NCI-H2081 treated with DMSO at 0.1 percent for 48 hours (cell line): ENCODE results near the gene POMT2.
"Not testable (repeated sequence)": the region's sequence is repeated elsewhere in the genome, so short reads cannot be mapped to it uniquely, and the experiment has no call there.

ENCODE experiments used
- DNase-seq: peaks from one replicate; lab custom pipeline; 2025; lab: John Stamatoyannopoulos, UW

The POMT2 gene, protein sequence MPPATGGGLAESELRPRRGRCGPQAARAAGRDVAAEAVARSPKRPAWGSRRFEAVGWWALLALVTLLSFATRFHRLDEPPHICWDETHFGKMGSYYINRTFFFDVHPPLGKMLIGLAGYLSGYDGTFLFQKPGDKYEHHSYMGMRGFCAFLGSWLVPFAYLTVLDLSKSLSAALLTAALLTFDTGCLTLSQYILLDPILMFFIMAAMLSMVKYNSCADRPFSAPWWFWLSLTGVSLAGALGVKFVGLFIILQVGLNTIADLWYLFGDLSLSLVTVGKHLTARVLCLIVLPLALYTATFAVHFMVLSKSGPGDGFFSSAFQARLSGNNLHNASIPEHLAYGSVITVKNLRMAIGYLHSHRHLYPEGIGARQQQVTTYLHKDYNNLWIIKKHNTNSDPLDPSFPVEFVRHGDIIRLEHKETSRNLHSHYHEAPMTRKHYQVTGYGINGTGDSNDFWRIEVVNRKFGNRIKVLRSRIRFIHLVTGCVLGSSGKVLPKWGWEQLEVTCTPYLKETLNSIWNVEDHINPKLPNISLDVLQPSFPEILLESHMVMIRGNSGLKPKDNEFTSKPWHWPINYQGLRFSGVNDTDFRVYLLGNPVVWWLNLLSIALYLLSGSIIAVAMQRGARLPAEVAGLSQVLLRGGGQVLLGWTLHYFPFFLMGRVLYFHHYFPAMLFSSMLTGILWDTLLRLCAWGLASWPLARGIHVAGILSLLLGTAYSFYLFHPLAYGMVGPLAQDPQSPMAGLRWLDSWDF

DNA sequence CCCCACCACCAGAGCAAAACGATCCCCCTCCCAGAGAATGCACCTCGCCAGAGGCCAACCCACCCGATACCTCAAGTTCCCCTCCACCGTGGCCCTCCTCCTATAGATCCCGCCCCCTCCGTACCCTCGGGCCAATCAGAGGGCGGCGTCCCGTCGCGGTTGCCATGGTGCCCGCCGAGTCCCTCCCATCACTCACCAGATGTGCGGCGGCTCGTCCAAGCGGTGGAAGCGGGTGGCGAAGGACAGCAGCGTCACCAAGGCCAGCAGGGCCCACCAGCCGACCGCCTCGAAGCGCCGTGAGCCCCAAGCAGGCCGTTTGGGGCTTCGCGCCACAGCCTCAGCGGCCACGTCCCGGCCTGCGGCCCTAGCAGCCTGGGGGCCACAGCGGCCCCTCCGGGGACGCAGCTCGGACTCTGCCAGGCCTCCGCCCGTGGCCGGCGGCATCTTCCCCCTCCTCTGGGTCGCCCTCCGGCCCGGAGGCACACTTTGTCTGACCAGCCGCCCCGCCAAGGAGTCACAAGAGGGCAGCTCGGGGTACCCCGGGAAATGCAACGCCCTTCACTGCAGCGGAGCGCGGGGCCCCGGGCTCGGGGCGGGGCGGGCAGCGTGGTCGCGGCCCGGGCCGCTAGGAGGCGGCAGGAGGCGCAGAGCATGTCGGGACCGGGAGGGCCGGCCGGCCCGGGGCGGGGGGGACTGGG lies at the start of gene POMT2:
Gene POMT2, minus strand, starts transcription at position 646 of the 698 bp plus-strand sequence. Its CDS starts 202 bp downstream, at position 444.
- DNase-seq = peak; percentile 59

DNA sequence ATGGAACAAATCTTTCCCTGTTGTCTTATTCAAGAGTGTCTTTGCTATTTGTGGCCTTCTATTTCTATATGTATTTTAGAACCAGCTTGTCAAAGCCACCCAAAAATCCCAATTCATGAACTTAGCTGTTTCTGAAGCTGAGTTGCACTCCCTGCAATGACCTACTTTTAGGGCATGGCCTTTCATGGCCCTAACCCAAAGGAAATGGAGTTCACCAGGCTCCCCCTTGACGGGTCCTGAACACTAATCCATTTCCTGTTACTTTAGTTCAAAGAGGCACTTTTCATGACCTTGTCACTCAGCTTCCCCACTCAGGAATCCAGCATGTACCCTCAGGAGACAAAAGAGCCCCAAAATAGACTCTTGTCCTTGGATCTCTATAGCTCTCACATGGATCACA lies 48.6 kb upstream of the POMT2 start:
- DNase-seq = no peak

DNA sequence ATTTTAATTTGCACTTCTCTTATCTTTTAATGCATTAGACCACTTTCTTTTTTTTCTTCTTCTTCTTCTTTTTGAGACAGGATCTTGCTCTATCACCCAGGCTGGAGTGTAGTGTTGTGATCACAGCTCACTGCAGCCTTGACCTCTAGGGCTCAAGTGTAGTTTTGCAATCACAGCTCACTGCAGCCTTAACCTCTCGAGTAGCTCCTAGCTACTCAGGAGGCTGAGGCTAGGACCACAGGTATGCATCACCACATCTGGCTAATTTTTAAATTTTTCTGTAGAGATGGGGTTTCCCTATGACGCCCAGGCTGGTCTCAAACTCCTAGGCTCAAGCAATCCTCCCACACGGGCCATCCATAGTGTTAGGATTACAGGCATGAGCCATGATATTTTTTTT lies 43.5 kb upstream of the POMT2 start:
- DNase-seq = no peak

DNA sequence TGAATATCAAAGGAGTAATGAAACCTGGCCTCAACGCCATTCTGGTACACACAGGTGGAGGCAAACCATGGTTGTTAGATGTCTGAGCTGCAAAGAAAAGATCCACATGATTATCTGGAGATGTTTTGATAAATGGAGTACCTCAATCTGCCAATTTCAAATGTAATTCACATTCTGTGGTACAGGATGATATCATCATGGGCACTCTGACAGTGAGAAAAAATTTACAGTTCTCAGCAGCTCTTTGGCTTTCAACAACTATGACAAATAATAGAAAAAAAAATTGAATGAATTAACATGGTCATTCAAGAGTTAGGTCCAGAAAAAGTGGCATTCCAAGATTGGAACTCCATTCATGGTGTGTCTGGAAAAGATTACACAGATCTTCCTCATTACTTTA lies 38.9 kb upstream of the POMT2 start:
- DNase-seq = no peak

DNA sequence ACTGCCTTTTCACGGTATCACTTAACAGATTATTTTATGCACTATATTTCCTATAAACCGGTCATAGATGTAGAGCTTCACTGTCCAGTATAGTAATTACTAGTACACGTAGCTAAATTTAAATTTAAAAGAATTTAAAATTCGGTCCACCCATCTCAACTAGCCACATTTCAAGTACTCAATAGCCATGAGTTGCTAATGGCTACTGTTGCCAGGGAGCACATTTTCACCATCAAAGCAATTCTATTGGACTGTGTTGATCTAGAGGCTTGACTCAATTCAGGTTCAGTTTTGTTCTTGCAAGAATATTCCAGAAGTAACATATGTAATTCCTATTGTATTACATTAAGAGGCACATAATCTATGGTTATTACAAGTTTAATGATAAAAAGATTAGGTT lies 36.2 kb upstream of the POMT2 start:
- no peak for DNase-seq

DNA sequence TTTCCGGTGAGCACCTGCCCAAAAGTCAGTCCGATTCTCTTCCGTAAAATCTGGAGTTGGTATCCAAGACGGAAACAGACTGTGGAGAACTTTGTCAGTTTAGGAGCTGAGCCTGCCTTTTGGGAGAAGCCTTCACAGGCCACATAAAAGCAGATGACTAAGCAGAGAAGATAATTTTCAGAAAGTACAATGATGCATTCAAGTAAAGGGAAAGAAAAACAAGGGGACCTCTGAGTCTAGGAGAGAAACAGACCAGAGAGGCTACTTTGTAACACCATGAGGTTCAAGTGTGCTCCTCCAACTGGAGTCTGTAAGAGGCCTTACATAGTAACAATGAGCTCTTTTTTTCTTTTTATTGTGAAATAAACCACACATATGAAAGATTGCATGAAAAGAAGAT lies 35.1 kb upstream of the POMT2 start:
- DNase-seq = no peak

DNA sequence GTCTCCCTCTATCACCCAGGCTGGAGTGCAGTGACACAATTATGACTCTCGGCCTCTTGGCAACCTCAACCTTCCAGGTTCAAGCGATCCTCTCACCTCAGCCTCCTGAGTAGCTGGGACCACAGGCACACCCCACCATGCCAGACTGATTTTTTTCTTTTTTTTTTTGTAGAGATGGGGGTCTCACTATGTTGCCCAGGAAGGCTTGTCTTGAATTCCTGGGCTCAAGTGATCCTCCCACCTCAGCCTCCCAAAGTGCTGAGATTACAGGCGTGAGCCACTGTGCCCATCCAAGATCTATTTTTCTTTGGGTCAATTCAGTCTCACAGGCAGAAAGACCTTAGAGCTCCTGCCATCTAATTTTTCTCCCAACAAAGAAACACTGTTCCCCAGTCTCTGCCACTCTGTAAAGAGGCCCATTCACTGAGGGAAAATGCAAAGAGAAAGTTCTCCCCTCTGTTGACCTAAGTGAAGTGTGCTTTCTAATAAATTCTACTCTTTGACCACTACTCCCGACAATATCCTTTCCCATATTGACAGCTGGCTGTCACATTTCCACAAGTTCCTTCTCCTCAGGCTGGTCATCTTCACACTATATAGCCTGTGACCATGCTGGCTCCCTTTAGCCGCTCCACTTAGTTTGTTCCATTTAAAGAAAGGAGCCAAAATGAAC lies 32.9 kb upstream of the POMT2 start:
- no peak for DNase-seq

DNA sequence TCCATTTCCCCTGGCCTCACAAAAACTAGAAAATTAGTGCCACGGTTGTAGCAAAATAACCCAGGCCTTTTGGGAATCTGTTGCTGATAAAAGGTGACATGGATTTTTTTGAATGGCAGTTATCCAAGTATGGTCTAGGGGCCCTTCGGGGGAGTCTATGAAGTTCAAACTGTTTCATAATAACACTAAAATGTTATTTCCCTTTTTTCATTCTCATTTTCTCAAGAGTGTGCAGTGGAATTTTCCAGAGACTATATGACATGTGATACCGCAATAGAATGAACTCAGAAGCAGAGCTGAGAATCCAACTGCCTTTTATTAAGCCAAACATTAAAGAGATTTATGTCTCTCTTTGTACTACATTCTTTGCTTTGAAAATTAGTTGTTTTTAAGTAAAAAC lies 27.1 kb upstream of the POMT2 start:
- no peak for DNase-seq

DNA sequence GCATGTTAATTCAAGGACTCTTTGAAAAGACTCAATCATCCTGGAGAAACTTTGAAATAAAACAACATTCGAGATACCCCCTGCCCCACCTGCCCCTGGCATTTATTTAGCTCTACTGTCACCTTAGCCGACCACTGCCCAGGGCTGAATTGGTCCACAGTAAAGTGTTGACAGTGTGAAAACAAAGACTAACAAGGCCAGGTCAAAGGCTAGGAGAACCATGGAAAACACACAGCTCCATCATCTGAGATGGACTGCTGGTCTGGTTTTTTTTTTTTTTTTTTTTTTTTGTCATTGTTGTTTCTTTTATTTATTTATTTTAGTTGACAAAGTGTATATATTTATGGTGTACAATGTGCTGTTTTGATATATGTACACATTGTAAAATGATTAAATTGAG lies 25.8 kb upstream of the POMT2 start:
- DNase-seq = no peak

DNA sequence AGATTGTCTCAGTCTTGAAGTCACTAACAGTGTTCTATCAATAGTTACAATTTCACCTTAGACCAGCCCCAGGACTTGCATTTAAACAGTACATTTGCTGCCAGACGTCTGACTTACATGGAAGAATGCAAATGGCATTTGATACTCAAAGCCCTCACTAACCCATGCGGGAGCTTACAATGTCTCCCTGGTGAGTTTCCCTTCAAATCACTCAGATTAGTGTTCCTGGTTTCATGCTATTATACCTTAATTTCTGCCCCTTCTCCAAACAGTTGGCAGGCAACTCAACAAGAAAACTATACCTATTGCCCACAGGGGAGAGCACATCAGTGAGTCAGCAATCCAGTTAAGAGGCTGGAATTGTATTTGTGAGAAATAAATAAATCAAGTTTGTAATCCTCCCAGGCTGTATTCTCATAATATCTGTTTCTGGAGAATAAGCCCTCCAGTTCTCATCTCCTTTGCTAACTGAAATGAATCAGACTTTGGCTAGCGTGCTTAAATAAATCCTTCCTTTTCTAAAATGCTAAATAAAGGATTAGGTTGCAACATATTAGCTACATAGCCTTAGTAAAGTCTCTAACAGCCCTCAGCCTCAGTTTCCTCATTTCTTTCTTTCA lies 23.8 kb upstream of the POMT2 start:
- no peak for DNase-seq

DNA sequence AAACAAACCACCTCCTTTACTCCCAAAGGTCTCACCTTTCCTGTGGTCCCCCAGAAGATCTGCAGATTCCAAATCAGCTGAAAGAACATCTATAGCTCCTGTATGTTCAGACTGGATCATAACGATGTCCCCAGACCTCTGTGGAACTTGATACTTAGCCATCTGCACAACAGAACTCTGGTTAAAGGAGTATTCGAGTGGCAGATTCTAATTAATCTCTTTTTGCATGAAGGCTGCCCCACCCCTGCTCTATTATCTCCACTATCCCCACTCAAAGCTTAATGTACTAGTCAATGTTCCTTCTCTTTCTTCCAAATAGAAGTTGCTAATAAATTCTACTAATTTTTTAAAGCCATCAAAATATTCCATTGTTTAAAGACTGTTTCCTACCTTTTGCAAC lies 23.0 kb upstream of the POMT2 start:
- DNase-seq = no peak

DNA sequence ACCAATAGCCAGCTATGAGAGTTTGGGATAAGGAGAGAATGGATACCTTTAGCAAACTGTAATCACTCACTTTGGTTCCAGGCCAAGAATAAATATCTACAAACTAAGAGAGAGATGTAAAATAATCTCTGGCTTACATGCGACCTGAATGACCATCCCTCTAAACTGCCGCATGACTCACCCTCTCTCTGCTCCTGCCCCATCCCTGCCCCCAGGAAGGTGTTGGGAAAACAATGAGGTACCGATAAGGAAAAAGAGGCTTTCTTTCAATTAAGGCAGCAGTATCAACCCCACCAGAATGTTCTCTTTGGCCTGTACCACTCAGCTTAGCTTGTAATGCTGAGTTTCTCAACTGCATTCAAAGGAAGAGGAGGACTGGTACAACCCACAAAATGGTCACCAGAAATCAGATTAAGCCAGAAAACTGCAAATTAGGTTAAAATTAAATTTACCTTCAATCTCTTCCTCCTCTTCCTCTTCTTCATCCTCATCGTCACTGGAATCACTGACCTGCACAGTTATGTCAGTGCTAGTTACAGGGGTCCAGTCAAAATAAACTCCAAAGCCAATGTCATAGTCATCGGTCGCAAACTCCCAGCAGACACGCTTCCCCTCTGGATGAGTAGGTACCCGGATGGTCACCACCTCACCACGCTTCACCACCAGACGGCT lies 22.2 kb upstream of the POMT2 start:
- no peak for DNase-seq

DNA sequence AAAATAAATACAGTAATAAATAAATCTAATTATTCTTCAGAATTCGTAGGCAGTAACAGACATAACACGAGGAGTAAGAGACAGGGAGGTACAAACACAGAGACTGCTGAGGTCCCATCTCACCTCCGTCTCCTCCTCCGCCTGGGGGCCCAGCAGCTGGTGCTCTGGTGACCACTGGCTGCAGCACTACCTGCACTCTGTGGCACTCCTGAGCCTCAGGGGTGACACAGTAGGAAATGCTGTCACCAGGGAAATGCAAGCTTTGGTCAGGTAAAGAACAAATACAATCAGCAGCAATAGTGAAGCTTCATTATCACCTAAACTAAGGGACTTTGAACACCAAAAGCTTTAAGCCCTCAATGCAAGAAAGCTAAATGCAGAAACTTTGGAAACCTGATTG lies 19.7 kb upstream of the POMT2 start:
- DNase-seq = no peak

DNA sequence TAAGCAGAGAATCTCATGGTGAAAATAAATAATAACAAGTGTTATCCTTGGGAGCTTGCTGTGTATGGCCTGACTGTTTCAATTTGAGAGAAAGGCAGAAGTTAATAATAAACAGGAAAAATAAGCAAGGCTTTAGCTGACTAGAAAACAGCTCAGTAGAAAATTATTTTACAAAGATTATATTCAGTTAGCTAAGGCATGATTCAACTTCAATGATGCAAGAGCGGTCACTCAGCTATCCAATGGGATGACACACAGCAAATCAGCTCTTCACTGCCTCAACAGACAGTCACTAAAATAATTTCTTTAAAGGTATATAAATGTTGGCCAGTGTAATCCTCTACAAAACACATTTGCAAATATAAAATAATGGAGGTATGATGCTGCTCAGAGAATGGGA lies 18.7 kb upstream of the POMT2 start:
- DNase-seq = no peak

DNA sequence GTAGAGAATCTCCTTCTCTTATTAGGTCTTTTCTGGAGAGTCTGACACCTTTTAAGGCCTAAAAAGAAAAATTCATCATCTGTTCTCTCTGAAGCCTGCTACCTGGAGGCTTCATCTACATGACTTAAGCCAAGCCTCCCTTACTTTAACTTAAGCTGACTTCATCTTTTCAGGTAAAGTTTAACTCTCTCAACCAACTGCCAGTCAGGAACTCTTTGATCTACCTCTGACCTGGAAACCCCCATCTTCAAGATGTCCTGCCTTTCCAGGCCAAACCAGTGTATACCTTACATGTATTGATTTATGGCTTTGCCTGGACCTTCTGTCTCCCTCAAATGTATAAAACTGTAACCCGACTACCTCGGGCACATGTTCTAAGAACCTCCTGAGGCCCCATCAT lies 17.6 kb upstream of the POMT2 start:
- DNase-seq = no peak

DNA sequence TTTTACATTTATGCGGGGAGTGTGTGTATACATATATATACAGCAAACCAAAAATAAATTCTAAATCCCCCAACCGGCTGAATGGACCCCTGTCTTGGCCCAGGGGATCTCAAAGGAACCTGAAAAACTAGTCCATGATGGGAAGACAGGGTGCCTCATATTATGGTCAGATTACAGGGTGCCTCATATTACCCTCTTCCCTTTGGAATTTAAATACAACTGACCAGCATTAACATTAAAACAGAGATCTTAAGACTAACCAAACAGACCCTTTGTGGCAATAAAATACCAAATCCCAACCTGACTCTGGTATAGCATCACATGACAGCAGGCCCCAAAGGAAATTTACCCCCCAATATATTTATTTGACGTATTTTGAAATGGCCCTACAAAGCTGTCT lies 17.2 kb upstream of the POMT2 start:
- DNase-seq = no peak

DNA sequence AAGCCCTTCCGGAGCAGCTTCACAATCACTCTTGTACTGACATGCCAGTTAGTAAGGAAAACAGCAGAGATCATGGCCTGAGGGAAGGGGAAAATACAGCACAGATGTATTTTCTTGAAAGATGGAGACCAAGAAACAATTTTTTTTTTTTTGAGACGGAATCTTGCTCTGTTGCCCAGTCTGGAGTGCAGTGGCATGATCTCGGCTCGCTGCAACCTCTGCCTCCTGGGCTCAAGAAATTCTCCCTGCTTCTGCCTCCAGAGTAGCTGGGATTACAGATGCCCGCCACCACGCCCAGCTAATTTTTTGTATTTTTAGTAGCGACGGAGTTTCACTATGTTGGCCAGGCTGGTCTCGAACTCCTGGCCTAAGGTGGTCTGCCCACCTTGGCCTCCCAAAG lies 16.6 kb upstream of the POMT2 start:
- not testable (repeated sequence) for DNase-seq

DNA sequence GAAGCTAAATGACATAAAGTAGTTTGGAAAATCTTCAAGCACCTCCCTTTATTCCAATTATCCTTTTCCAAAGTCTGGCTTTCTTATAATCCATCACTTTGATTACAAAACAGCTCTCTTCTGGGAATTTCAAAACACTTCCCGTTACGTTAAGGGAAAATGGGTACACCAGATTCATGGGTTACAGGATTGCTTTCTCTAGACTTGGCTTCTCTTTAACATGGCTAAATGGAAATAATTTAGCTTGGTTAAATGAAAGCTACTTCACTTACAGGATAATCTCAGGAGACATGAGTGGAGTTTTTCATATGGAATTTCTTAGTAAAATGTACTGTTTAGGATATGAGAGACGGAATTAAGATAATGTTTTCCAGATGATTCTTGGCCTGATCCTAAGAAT lies 14.9 kb upstream of the POMT2 start:
- no peak for DNase-seq

DNA sequence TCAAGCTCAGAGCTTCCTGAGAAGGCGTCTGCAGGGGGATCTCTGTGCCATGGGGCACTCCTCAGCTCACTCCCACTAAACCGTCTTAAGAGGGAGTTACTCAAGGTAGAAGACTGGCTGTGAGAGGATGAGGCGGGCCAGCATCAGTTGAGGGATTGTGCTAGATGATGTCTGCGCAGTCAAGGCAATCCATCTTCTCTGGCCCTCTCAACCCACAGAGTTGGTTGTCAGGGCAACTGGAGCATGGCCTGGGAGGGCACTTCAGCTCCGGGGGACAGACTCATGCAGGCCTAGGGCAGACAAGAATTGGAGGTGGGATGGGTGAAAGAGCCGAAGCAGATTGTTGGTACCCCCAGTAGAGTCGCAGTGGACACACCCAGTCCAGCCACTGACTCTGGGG lies 9.2 kb upstream of the POMT2 start:
- no peak for DNase-seq

DNA sequence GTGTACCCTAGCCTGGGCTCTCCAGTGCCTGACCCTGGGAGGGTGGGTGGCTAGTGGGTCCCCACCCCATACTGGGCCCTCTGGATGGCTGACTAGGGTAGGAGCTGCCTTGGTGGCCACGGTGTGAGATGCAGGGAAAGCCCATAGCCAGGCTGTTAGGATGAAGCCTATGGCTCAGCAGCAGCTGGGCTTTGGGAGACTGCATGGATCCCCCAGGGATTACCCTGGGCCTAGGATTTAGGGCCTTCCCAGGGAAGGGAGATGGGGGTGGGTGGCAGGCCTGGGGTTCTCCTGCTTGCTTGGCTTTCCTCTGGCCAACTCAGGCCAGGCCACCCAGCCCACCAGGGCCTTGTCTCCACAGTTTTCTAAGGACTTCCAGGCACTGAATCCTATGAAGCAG lies 6.4 kb upstream of the POMT2 start:
- no peak for DNase-seq

DNA sequence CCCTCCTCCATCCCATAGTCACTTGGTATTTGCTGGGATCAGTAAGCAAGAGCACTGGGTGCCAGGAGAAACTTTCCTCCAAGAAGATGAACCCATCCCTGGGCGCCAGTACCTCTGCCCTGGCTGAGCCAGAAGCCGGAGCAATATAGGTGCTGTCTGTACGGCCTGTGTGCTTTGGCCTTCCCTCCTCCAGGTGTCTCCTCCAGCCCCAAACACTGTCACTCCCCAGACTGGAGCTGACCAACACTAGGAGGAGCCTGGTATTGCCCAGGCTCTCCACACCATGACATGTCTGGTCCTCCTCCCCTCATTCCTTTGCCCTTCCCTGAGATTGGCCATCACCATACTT lies 5.0 kb upstream of the POMT2 start:
- no peak for DNase-seq
